Astrocyte (in vitro differentiated cells and primary cell): ENCODE data around the gene GNE.

Experiments
- EZH2 ChIP-seq: IDR thresholded peaks from 2 replicates; pipeline ENCODE4 v1.6.1; 2012; ENCODE audit warnings: mild to moderate bottlenecking, low read length, inconsistent platforms; ENCODE audit not compliant: insufficient read depth
- TF ChIP-seq, protein P1 (sequence below): IDR thresholded peaks from 2 replicates; pipeline ENCODE4 v1.5.1; 2011; ENCODE audit warnings: low read depth, mild to moderate bottlenecking, inconsistent platforms, low read length, moderate library complexity; ENCODE audit not compliant: insufficient read depth

DNA sequence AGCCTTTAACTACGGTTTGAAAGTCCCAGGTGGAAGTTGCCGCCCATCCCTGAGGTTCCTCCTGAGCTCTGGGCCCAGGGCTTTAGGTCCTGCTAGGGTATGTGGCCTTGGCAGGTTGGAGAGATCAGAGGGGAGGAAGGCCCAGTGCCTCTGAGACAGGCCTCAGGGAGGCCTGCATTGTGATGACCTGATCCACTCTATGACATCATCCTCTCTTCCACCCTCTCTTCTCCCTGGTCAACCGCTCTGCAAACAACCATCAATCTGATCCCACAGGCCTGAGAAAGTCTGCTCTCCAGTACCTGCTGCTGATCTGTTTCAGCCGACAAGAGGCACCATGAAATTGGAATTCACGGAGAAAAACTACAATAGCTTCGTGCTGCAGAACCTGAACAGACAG is 89.1 kb downstream of the GNE start, which contains the start of gene CCIN:
- TF ChIP-seq, protein P1, sequence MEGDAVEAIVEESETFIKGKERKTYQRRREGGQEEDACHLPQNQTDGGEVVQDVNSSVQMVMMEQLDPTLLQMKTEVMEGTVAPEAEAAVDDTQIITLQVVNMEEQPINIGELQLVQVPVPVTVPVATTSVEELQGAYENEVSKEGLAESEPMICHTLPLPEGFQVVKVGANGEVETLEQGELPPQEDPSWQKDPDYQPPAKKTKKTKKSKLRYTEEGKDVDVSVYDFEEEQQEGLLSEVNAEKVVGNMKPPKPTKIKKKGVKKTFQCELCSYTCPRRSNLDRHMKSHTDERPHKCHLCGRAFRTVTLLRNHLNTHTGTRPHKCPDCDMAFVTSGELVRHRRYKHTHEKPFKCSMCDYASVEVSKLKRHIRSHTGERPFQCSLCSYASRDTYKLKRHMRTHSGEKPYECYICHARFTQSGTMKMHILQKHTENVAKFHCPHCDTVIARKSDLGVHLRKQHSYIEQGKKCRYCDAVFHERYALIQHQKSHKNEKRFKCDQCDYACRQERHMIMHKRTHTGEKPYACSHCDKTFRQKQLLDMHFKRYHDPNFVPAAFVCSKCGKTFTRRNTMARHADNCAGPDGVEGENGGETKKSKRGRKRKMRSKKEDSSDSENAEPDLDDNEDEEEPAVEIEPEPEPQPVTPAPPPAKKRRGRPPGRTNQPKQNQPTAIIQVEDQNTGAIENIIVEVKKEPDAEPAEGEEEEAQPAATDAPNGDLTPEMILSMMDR = no peak
- TF ChIP-seq EZH2 = no peak
